HG03575 (cell line): Measurements from ENCODE around the gene TRIM24.

ENCODE experiments used
- ATAC-seq: cut with Tn5 transposase; IDR thresholded peaks from one replicate; pipeline ENCODE4 v1.9.1; 2021; ENCODE audit not compliant: unreplicated experiment, insufficient number of reproducible peaks, low FRiP score; ENCODE audit errors: extremely low read depth

The TRIM24 gene

GRCh38 chr7:138632826-138633602, 173.0 kb downstream of the TRIM24 start:
- no peak for ATAC-seq
